Endothelial cell of umbilical vein (primary cell): ENCODE results near the gene PABPC1L. TPM values are rescaled to one million over a fixed set of nuclear protein-coding genes. Genes with fewer than 3 reads are reported as not detected.

Experiments used
- BruUV-seq: library from RNA; stranded (reverse); fragments of 400-500 nt; replicated peaks from 2 replicates; lab custom pipeline; 2021; lab: Mats Ljungman, UMichigan
- CTCF ChIA-PET: fragments of 300-600, 350-600 bp; sonication (Branson Sonifier 250); formaldehyde crosslinking; loops from one replicate; lab custom pipeline; 2021; ENCODE audit warnings: antibody characterized with exemption, inconsistent platforms; lab: Charles Lee
- POLR2A ChIA-PET: fragments of 300-600, 350-600 bp; sonication (Branson Sonifier 250); formaldehyde crosslinking; loops from one replicate; lab custom pipeline; 2021; ENCODE audit warnings: antibody characterized with exemption, inconsistent platforms; lab: Charles Lee
- DNase-seq: peaks from one replicate; pipeline ENCODE4 v3.0.0-alpha.2; 2011; ENCODE audit warnings: low read depth, low spot score
- FAIRE-seq: peaks from 2 replicates; lab custom pipeline; 2011; peaks lifted over from hg19 to GRCh38; lab: Jason Lieb, UNC
- H2AFZ ChIP-seq: 2 replicates; pipeline ENCODE4 v1.6.0; 2012; ENCODE audit warnings: low read depth, low read length, control low read depth, inconsistent platforms
- H3K27ac ChIP-seq: 2 replicates; pipeline ENCODE4 v1.5.1; 2011; ENCODE audit warnings: low read depth, mild to moderate bottlenecking, control low read depth, low read length, moderate library complexity; ENCODE audit not compliant: insufficient read depth
- H3K27me3 ChIP-seq, 2 experiments: 2 replicates each; pipeline versions ENCODE4 v1.6.0 to v1.6.1; 2011; ENCODE audit warnings: low read length in 2 of 2, mixed read lengths in 1 of 2; ENCODE audit not compliant: control insufficient read depth in 2 of 2, insufficient read depth in 2 of 2
- H3K36me3 ChIP-seq, 2 experiments: 2 replicates in 1 of 2; 3 replicates in 1 of 2; pipeline ENCODE4 v1.5.1; 2011; ENCODE audit warnings: low read length in 2 of 2, mild to moderate bottlenecking in 1 of 2, moderate library complexity in 1 of 2; ENCODE audit not compliant: control insufficient read depth in 2 of 2, insufficient read depth in 2 of 2; ENCODE audit errors: extremely low read depth in 1 of 2
- H3K4me1 ChIP-seq: 3 replicates; pipeline ENCODE4 v1.5.1; 2011; ENCODE audit warnings: mild to moderate bottlenecking, low read length; ENCODE audit not compliant: control insufficient read depth, insufficient read depth; ENCODE audit errors: extremely low read depth
- H3K4me2 ChIP-seq: 2 replicates; pipeline ENCODE4 v1.6.1; 2011; ENCODE audit warnings: low read length, control low read depth, mixed read lengths; ENCODE audit not compliant: insufficient read depth
- H3K4me3 ChIP-seq, 3 experiments: fragments of 200-600 bp in 1 of 3; sonication (generic), shearing (Covaris generic) in 1 of 3; replicated peaks in 1 of 3; 2 replicates each; pipeline ENCODE4 v1.5.1; 2011 to 2016; ENCODE audit warnings: control low read depth in 3 of 3, low read length in 3 of 3, mild to moderate bottlenecking in 2 of 3, inconsistent platforms in 1 of 3, low read depth in 1 of 3, moderate library complexity in 1 of 3; ENCODE audit not compliant: insufficient read depth in 1 of 3
- H3K79me2 ChIP-seq: 2 replicates; pipeline ENCODE4 v1.6.0; 2012; ENCODE audit warnings: low read length, inconsistent platforms; ENCODE audit not compliant: control insufficient read depth, insufficient read depth
- H3K9ac ChIP-seq: replicated peaks from 2 replicates; pipeline ENCODE3; 2011; ENCODE audit warnings: low read length, control low read depth; ENCODE audit not compliant: insufficient read depth; ENCODE audit errors: extremely low read depth
- H3K9me1 ChIP-seq: replicated peaks from 3 replicates; pipeline ENCODE4 v1.6.0; 2011; ENCODE audit warnings: mild to moderate bottlenecking, low read length; ENCODE audit not compliant: control insufficient read depth, insufficient read depth; ENCODE audit errors: extremely low read depth
- H3K9me3 ChIP-seq: replicated peaks from 2 replicates; pipeline ENCODE4 v1.5.1; 2012; ENCODE audit warnings: low read length, inconsistent platforms; ENCODE audit not compliant: control insufficient read depth, insufficient read depth
- H4K20me1 ChIP-seq: replicated peaks from 2 replicates; pipeline ENCODE3; 2011; ENCODE audit warnings: mild to moderate bottlenecking, low read length; ENCODE audit not compliant: control insufficient read depth, insufficient read depth; ENCODE audit errors: extremely low read depth
- EZH2 ChIP-seq: IDR thresholded peaks from 2 replicates; pipeline ENCODE4 v1.6.1; 2012; ENCODE audit warnings: borderline replicate concordance, low read depth, mild to moderate bottlenecking, moderate library complexity, low read length, inconsistent platforms; ENCODE audit not compliant: severe bottlenecking
- FOS ChIP-seq: IDR thresholded peaks from 2 replicates; pipeline ENCODE4 v1.6.1; 2011; ENCODE audit warnings: mild to moderate bottlenecking, low read length, moderate library complexity, borderline replicate concordance; ENCODE audit not compliant: insufficient read depth
- GATA2 ChIP-seq: IDR thresholded peaks from 2 replicates; pipeline ENCODE4 v1.7.0; 2011; ENCODE audit warnings: low read depth, mild to moderate bottlenecking, moderate library complexity, mixed read lengths, low read length; ENCODE audit not compliant: insufficient read length, insufficient read depth
- JUN ChIP-seq: IDR thresholded peaks from 2 replicates; pipeline ENCODE4 v1.6.1; 2011; ENCODE audit warnings: borderline replicate concordance, low read depth; ENCODE audit not compliant: insufficient read length, insufficient read depth
- MYC ChIP-seq: IDR thresholded peaks from one replicate; pipeline ENCODE4 v1.6.1; 2011; ENCODE audit warnings: mild to moderate bottlenecking, low read depth, low read length
- POLR2A ChIP-seq: IDR thresholded peaks from 2 replicates; pipeline ENCODE4 v1.6.1; 2012; ENCODE audit warnings: low read depth, mild to moderate bottlenecking, control low read depth, low read length
- POLR2AphosphoS5 ChIP-seq: IDR thresholded peaks from 2 replicates; pipeline ENCODE4 v1.6.1; 2012; ENCODE audit warnings: low read depth, mild to moderate bottlenecking, control low read depth, low read length, moderate library complexity; ENCODE audit not compliant: insufficient read depth
- dilution Hi-C: fragments of 300-500 bp; cut with MboI; formaldehyde crosslinking; loops from one replicate; pipeline ENCODE4 v1.15.0; 2019; ENCODE audit warnings: low sequenced_read_pairs; ENCODE audit not compliant: extremely low pct_ligation_motif_present
- intact Hi-C: fragments of 100-400 bp; cut with micrococcal nuclease; formaldehyde crosslinking; loops from one replicate; pipeline ENCODE4 v1.10.0; 2022
- polyA plus RNA-seq, 4 experiments: library from polyadenylated mRNA; depleted of rRNA in 3 of 4; stranded (reverse) in 3 of 4; unstranded in 1 of 4; fragments of >200 nt; gene quantifications; 2 replicates each; pipeline versions ENCODE4 v1.2.1 to v1.2.3, GENCODE V29; 2011 to 2012; ENCODE audit warnings: missing spikeins in 1 of 4
- total RNA-seq: library from RNA; stranded (reverse); gene quantifications from 2 replicates; pipeline ENCODE4 v1.2.3, GENCODE V29; 2021
- TF ChIP-seq, protein P1 (sequence below), 2 donors: IDR thresholded peaks; 1 replicate in 1 of 2; 2 replicates in 1 of 2; pipeline ENCODE4 v1.5.1; 2011; ENCODE audit warnings: low read length in 2 of 2, mild to moderate bottlenecking in 2 of 2, moderate library complexity in 2 of 2, control low read depth in 1 of 2, inconsistent platforms in 1 of 2, low read depth in 1 of 2; ENCODE audit not compliant: insufficient read depth in 1 of 2; ENCODE audit errors: extremely low read depth in 1 of 2
- TF ChIP-seq, protein P2 (sequence below): IDR thresholded peaks from 2 replicates; pipeline ENCODE4 v1.6.1; 2011; ENCODE audit not compliant: insufficient read depth, insufficient read length

Gene PABPC1L
- total and polyA plus RNA-seq, 2 donors (not counting 3 experiments of a cell fraction or from before 2014, with no cell fraction given): 7.8 to 12.6 TPM

DNA sequence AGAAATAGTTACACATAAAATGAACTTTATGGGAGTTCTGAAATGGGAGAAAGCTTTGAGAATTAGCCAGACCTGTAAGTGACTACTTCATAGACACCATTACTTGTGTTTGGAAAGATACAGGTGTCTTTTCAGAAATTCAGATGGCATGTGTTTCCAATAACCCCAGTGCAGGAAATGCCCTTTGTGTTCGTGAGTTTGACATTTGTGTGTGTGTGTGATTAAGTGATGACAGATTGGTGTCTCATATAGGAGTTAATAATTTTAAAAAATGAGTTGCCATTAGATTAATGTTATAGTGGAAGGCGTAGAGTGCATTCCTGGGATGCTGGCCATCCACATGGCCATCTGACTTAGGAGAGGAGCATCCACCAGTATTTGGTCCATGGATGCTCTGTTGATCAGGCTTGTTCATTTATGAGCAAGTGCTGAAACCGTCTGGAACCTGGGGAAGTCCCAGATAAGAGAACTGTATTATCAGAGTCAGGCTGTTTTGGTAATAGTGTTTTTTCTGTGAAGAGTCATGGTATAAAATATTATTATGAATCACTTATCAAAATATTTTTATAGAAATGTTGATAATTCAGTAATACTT, 59.5 kb downstream of the PABPC1L start:
- H3K27ac ChIP-seq: no peak overlapping the region
- H3K9ac ChIP-seq: no peak overlapping the region
- no TSS peak for BruUV-seq
- ChIA-PET CTCF (no interaction called here), POLR2A (no interaction called here)
- no peaks in the 10 kb centered on the region for H3K9me3 ChIP-seq
- H3K4me1 ChIP-seq: peaks cover 52% of the 10 kb centered on the region
- DNase-seq: no peak
- no peaks in the 10 kb centered on the region for H3K9me1 ChIP-seq
- TF ChIP-seq, protein P1, sequence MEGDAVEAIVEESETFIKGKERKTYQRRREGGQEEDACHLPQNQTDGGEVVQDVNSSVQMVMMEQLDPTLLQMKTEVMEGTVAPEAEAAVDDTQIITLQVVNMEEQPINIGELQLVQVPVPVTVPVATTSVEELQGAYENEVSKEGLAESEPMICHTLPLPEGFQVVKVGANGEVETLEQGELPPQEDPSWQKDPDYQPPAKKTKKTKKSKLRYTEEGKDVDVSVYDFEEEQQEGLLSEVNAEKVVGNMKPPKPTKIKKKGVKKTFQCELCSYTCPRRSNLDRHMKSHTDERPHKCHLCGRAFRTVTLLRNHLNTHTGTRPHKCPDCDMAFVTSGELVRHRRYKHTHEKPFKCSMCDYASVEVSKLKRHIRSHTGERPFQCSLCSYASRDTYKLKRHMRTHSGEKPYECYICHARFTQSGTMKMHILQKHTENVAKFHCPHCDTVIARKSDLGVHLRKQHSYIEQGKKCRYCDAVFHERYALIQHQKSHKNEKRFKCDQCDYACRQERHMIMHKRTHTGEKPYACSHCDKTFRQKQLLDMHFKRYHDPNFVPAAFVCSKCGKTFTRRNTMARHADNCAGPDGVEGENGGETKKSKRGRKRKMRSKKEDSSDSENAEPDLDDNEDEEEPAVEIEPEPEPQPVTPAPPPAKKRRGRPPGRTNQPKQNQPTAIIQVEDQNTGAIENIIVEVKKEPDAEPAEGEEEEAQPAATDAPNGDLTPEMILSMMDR (IDR thresholded peaks at IDR 0.05; ENCODE audit: extremely low read depth in 1 of 2, insufficient read depth in 1 of 2, low read depth in 1 of 2, low read length in 2 of 2): no peak
- no peaks in the 10 kb centered on the region for H4K20me1 ChIP-seq
- dilution Hi-C loops (no loop called here), intact Hi-C loops (loop anchor here (5.0 to 10.0 kb wide), 2 partner anchors 825 to 1003 kb away; partner anchors contain the start of genes DNTTIP1, WFDC3 and ZNF335)
- FAIRE-seq: no peak
- H3K36me3 ChIP-seq: peaks cover 0 to 4% of the 10 kb centered on the region in 2 experiments
- no peak overlapping the region for H3K4me3 ChIP-seq
- no peaks in the 10 kb centered on the region for H3K27me3 ChIP-seq
- H3K4me2 ChIP-seq: peak overlapping the region; percentile 50
- H3K79me2 ChIP-seq: peaks cover 35% of the 10 kb centered on the region
- no peak overlapping the region for H2AFZ ChIP-seq

DNA sequence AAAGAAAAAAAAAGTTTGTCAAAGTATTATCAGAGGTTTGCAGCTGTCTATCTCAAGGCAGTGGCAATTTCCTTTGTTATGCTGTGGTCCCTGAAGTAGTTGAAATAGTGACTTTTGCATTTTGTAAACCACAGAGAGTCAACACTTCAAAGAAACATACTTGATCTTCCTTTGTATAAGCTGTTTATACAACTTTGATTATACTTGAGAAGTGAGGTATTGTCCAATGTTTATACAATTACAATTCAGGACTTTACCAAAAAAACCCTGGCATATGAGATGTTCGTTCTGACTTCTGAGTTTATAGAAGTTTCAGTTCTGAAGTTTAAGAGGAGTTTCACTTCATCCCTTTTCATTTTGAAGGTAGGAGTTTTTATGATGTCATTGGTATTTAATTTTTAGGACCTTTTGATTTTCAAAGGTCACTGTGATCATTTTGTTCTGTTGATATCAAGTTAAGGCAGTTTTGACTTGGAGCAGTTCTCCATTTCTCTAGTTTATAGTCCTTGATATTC, 60.4 kb downstream of the PABPC1L start:
- no peaks in the 10 kb centered on the region for H3K9me1 ChIP-seq
- no peak for FAIRE-seq
- CTCF ChIA-PET: interaction anchor here (0.6 to 2.2 kb wide), 8 partner anchors 10 to 320 kb away, joined by 3 to 9 read pairs (median 4); partner anchors contain the start of gene TOMM34
- H3K4me1 ChIP-seq: peaks cover 52% of the 10 kb centered on the region
- dilution Hi-C loops: no loop called here
- peak; percentile 72 for DNase-seq
- H3K79me2 ChIP-seq: peaks cover 35% of the 10 kb centered on the region
- peak overlapping the region in 1 of 3 experiments; percentile 12 for H3K4me3 ChIP-seq
- no peaks in the 10 kb centered on the region for H3K27me3 ChIP-seq
- no peaks in the 10 kb centered on the region for H3K9me3 ChIP-seq
- BruUV-seq: no TSS peak
- H4K20me1 ChIP-seq: no peaks in the 10 kb centered on the region
- POLR2A ChIA-PET: no interaction called here
- H2AFZ ChIP-seq: no peak overlapping the region
- peak overlapping the region; percentile 30 for H3K27ac ChIP-seq
- no peak overlapping the region for H3K9ac ChIP-seq
- peaks cover 6% of the 10 kb centered on the region in 2 experiments for H3K36me3 ChIP-seq
- TF ChIP-seq, protein P1 (IDR thresholded peaks at IDR 0.05; ENCODE audit: extremely low read depth in 1 of 2, insufficient read depth in 1 of 2, low read depth in 1 of 2, low read length in 2 of 2): no peak
- TF ChIP-seq POLR2A (no peak), EZH2 (no peak), POLR2AphosphoS5 (no peak), GATA2 (no peak), FOS (no peak), JUN (no peak), MYC (no peak)
- TF ChIP-seq, protein P2, sequence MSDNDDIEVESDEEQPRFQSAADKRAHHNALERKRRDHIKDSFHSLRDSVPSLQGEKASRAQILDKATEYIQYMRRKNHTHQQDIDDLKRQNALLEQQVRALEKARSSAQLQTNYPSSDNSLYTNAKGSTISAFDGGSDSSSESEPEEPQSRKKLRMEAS: no peak
- peak overlapping the region; percentile 79 for H3K4me2 ChIP-seq
- intact Hi-C loops: no loop called here
